Putamen (tissue), 1 donor: ENCODE data around the gene ALDH16A1.

Experiments used
- DNase-seq: peaks from one replicate; pipeline ENCODE4 v3.0.0-alpha.2; 2016; ENCODE audit warnings: low spot score

ALDH16A1 gene

GRCh38 chr19:49515767-49516166, 62.7 kb downstream of the ALDH16A1 start:
- DNase-seq, result no peak

- DNase-seq, result no peak
Measured at GRCh38 chr19:49518033-49518432, 65.0 kb downstream of the ALDH16A1 start.
